Prostate gland (tissue), 2 donors: Measurements from ENCODE around the gene ZC3H10.
"Not testable (repeated sequence)": the region's sequence is repeated elsewhere in the genome, so short reads cannot be mapped to it uniquely, and the experiment has no call there.

Source experiments
- POLR2AphosphoS5 ChIP-seq: sonication (generic); formaldehyde crosslinking; IDR thresholded peaks from one replicate; pipeline ENCODE4 v1.6.1; 2017; ENCODE audit warnings: antibody characterized with exemption
- TF ChIP-seq, protein P1 (sequence below), 4 experiments: fragments of 200-600 bp in 2 of 4; fragments of 450-650 bp in 2 of 4; sonication (generic) in 2 of 4; IDR thresholded peaks; 1 replicate in 3 of 4; 2 replicates in 1 of 4; pipeline ENCODE4 v1.5.1; 2016 to 2019; ENCODE audit warnings: antibody characterized with exemption in 4 of 4, mild to moderate bottlenecking in 2 of 4, moderate library complexity in 2 of 4

DNA sequence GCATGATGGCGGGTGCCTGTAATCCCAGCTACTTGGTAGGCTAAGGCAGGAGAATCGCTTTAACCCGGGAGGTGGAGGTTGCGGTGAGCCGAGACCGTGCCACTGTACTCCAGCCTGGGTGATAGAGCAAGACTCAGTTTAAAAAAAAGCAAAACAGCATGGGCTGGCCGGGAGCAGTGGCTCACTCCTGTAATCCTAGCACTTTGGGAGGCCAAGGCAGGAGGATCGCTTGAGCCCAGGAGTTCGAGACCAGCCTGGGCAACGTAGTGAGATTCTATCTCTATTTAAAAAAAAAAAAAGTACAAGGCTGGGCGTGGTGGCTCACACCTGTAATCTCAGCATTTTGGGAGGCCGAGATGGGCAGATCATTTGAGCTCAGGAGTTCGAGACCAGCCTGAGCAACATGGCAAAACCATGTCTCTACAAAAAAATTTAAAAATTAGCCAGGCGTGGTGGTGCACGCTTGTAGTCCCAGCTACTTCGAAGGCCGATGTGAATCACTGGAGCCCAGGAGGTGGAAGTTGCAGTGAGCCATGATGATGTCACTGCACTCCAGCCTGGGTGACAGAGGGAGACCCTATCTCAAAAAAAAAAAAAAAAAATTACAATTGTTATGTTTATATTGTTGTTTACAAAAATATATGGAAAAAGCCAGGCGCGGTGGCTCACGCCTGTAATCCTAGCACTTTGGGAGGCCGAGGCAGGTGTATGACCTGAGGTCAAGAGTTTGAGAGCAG lies 38.6 kb downstream of the ZC3H10 start:
- TF ChIP-seq, protein P1, sequence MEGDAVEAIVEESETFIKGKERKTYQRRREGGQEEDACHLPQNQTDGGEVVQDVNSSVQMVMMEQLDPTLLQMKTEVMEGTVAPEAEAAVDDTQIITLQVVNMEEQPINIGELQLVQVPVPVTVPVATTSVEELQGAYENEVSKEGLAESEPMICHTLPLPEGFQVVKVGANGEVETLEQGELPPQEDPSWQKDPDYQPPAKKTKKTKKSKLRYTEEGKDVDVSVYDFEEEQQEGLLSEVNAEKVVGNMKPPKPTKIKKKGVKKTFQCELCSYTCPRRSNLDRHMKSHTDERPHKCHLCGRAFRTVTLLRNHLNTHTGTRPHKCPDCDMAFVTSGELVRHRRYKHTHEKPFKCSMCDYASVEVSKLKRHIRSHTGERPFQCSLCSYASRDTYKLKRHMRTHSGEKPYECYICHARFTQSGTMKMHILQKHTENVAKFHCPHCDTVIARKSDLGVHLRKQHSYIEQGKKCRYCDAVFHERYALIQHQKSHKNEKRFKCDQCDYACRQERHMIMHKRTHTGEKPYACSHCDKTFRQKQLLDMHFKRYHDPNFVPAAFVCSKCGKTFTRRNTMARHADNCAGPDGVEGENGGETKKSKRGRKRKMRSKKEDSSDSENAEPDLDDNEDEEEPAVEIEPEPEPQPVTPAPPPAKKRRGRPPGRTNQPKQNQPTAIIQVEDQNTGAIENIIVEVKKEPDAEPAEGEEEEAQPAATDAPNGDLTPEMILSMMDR (IDR thresholded peaks at IDR 0.05), result not testable (repeated sequence)
- TF ChIP-seq POLR2AphosphoS5, result not testable (repeated sequence)
